Neural cell (in vitro differentiated cells): Measurements from ENCODE around the gene MN1.

Source experiments
- CTCF ChIP-seq: fragments of 450-650 bp; IDR thresholded peaks from 2 replicates; pipeline ENCODE4 v1.5.1; 2014; ENCODE audit warnings: antibody characterized with exemption, mild to moderate bottlenecking, moderate library complexity; ENCODE audit not compliant: poor library complexity, severe bottlenecking
- EP300 ChIP-seq: fragments of 450-650 bp; conservative IDR thresholded peaks from 2 replicates; pipeline ENCODE4 v1.6.1; 2014; ENCODE audit warnings: antibody characterized with exemption, mild to moderate bottlenecking, moderate library complexity; ENCODE audit not compliant: poor library complexity, severe bottlenecking
- EZH2 ChIP-seq: fragments of 200-600, 300-800 bp; shearing (Covaris generic), sonication (generic); IDR thresholded peaks from 2 replicates; pipeline ENCODE4 v1.6.1; 2014; ENCODE audit warnings: antibody characterized with exemption, low read length, borderline replicate concordance, mild to moderate bottlenecking; ENCODE audit not compliant: insufficient read depth, poor library complexity, severe bottlenecking
- MXI1 ChIP-seq: fragments of 450-650 bp; conservative IDR thresholded peaks from 2 replicates; pipeline ENCODE4 v1.6.1; 2014; ENCODE audit warnings: antibody characterized with exemption, mild to moderate bottlenecking; ENCODE audit not compliant: poor library complexity, severe bottlenecking
- POLR2AphosphoS5 ChIP-seq: IDR thresholded peaks from 2 replicates; pipeline ENCODE4 v1.6.1; 2012
- RAD21 ChIP-seq: fragments of 450-650 bp; conservative IDR thresholded peaks from 2 replicates; pipeline ENCODE4 v1.6.1; 2014; ENCODE audit warnings: antibody characterized with exemption, mild to moderate bottlenecking, moderate library complexity
- REST ChIP-seq: IDR thresholded peaks from 2 replicates; pipeline ENCODE4 v1.6.1; 2012; ENCODE audit warnings: borderline replicate concordance
- TAF1 ChIP-seq: IDR thresholded peaks from 2 replicates; pipeline ENCODE4 v1.6.1; 2012; ENCODE audit warnings: low read depth

GRCh38 chr22:27751277-27752070, 50.1 kb downstream of the MN1 start:
- TF ChIP-seq CTCF, result no peak
- TF ChIP-seq POLR2AphosphoS5, result no peak
- TF ChIP-seq REST, result no peak
- TF ChIP-seq TAF1, result no peak
- TF ChIP-seq EP300, result no peak
- TF ChIP-seq MXI1, result no peak
- no peak for TF ChIP-seq EZH2
- TF ChIP-seq RAD21, result no peak
